Keratinocyte (primary cell): Measurements from ENCODE around the gene EHHADH. TPM values are rescaled to one million over a fixed set of nuclear protein-coding genes. Genes with fewer than 3 reads are reported as not detected.
"Not testable (repeated sequence)": the region's sequence is repeated elsewhere in the genome, so short reads cannot be mapped to it uniquely, and the experiment has no call there.

Source experiments
- DNase-seq: peaks from one replicate; pipeline ENCODE4 v3.0.0-alpha.2; 2011; ENCODE audit warnings: low read depth, missing footprints, low spot score
- FAIRE-seq: peaks from 2 replicates; lab custom pipeline; 2011; peaks lifted over from hg19 to GRCh38; lab: Jason Lieb, UNC
- H2AFZ ChIP-seq: 2 replicates; pipeline ENCODE4 v1.6.0; 2012; ENCODE audit warnings: low read length, control low read depth, inconsistent platforms; ENCODE audit not compliant: control insufficient read depth
- H3K27ac ChIP-seq: 2 replicates; pipeline ENCODE4 v1.5.1; 2011; ENCODE audit warnings: low read length; ENCODE audit not compliant: control insufficient read depth, insufficient read depth
- H3K27me3 ChIP-seq: 3 replicates; pipeline ENCODE4 v1.6.0; 2011; ENCODE audit warnings: low read length; ENCODE audit not compliant: control insufficient read depth, insufficient read depth; ENCODE audit errors: extremely low read depth
- H3K36me3 ChIP-seq, 2 experiments: 2 replicates in 1 of 2; 3 replicates in 1 of 2; pipeline ENCODE4 v1.5.1; 2011; ENCODE audit warnings: low read length in 2 of 2, mild to moderate bottlenecking in 1 of 2; ENCODE audit not compliant: control insufficient read depth in 2 of 2, insufficient read depth in 2 of 2; ENCODE audit errors: extremely low read depth in 1 of 2
- H3K4me1 ChIP-seq: 3 replicates; pipeline ENCODE4 v1.5.1; 2011; ENCODE audit warnings: low read length; ENCODE audit not compliant: control insufficient read depth, insufficient read depth; ENCODE audit errors: extremely low read depth
- H3K4me2 ChIP-seq: 3 replicates; pipeline ENCODE4 v1.6.0; 2011; ENCODE audit warnings: low read depth, low read length; ENCODE audit not compliant: control insufficient read depth, insufficient read depth; ENCODE audit errors: extremely low read depth
- H3K4me3 ChIP-seq, 3 experiments: fragments of 200-600 bp in 1 of 3; sonication (generic) in 1 of 3; 2 replicates in 2 of 3; 3 replicates in 1 of 3; pipeline ENCODE4 v1.5.1; 2011 to 2016; ENCODE audit warnings: low read length in 3 of 3, mild to moderate bottlenecking in 3 of 3, control low read depth in 2 of 3, inconsistent platforms in 1 of 3, low read depth in 1 of 3, mixed read lengths in 1 of 3, mixed run types in 1 of 3, moderate library complexity in 1 of 3; ENCODE audit not compliant: control insufficient read depth in 2 of 3, insufficient read depth in 2 of 3; ENCODE audit errors: extremely low read depth in 1 of 3
- H3K79me2 ChIP-seq: 2 replicates; pipeline ENCODE4 v1.6.0; 2012; ENCODE audit warnings: low read length; ENCODE audit not compliant: control insufficient read depth, insufficient read depth
- H3K9ac ChIP-seq: 3 replicates; pipeline ENCODE4 v1.6.0; 2011; ENCODE audit warnings: low read length; ENCODE audit not compliant: control insufficient read depth, insufficient read depth; ENCODE audit errors: extremely low read depth
- H3K9me1 ChIP-seq: 3 replicates; pipeline ENCODE4 v1.6.0; 2011; ENCODE audit warnings: low read length; ENCODE audit not compliant: control insufficient read depth, insufficient read depth; ENCODE audit errors: extremely low read depth
- H3K9me3 ChIP-seq: 2 replicates; pipeline ENCODE4 v1.5.1; 2012; ENCODE audit warnings: low read depth, low read length; ENCODE audit not compliant: control insufficient read depth
- H4K20me1 ChIP-seq: 3 replicates; pipeline ENCODE4 v1.6.0; 2011; ENCODE audit warnings: low read length; ENCODE audit not compliant: control insufficient read depth, insufficient read depth; ENCODE audit errors: extremely low read depth
- CTCF ChIP-seq, 3 experiments: IDR thresholded peaks in 1 of 3; conservative IDR thresholded peaks in 1 of 3; optimal IDR thresholded peaks in 1 of 3; 2 replicates in 2 of 3; 3 replicates in 1 of 3; pipeline versions ENCODE3 to v1.5.1; 2011; ENCODE audit warnings: low read length in 3 of 3, mild to moderate bottlenecking in 3 of 3, moderate library complexity in 2 of 3, control low read depth in 1 of 3, inconsistent platforms in 1 of 3; ENCODE audit not compliant: insufficient read depth in 2 of 3; ENCODE audit errors: extremely low read depth in 1 of 3
- EZH2 ChIP-seq: IDR thresholded peaks from one replicate; pipeline ENCODE4 v1.6.1; 2012; ENCODE audit warnings: inconsistent platforms, mild to moderate bottlenecking, low read length, moderate library complexity
- dilution Hi-C: fragments of 300-500 bp; cut with MboI; formaldehyde crosslinking; loops from one replicate; pipeline ENCODE4 v1.7.0; 2020; ENCODE audit warnings: low sequenced_read_pairs; ENCODE audit not compliant: extremely low pct_ligation_motif_present
- polyA minus RNA-seq, 3 experiments: library from RNA; depleted of rRNA, polyadenylated mRNA; stranded (reverse); fragments of >200 nt; gene quantifications; 1 replicate in 1 of 3; 2 replicates in 1 of 3; 3 replicates in 1 of 3; pipeline ENCODE4 v1.2.3, GENCODE V29; 2011
- polyA plus RNA-seq, 5 experiments: library from polyadenylated mRNA; depleted of rRNA in 3 of 5; stranded (reverse) in 3 of 5; stranded (forward) in 1 of 5; unstranded in 1 of 5; fragments of >200 nt; gene quantifications; 1 replicate in 1 of 5; 2 replicates in 3 of 5; 3 replicates in 1 of 5; pipeline versions ENCODE4 v1.2.1 to v1.2.3, GENCODE V29; 2011 to 2012; ENCODE audit warnings: missing spikeins in 2 of 5, low read depth in 1 of 5, low replicate concordance in 1 of 5

Gene EHHADH
- polyA plus RNA-seq = 4.8 to 6.0 TPM (median 5.6 TPM) in 3 replicates
- 3.7 TPM for polyA plus RNA-seq (2011; ENCODE audit: low read depth)
- 3.4 and 5.2 TPM in 2 replicates for polyA plus RNA-seq (2011; cell fraction: cytosol; rRNA removed)
- 5.2 and 5.4 TPM in 2 replicates for polyA plus RNA-seq (2011; cell fraction: nucleus; rRNA removed)
- polyA plus RNA-seq (2012; ENCODE audit: low replicate concordance) = 1.8 and 4.8 TPM in 2 replicates
- 3.2 to 16.9 TPM (median 7.1 TPM) in 3 replicates for polyA minus RNA-seq
- polyA minus RNA-seq (2011; cell fraction: cytosol; rRNA and poly(A)+ RNA removed) = 4.4 TPM
- 4.9 and 6.5 TPM in 2 replicates for polyA minus RNA-seq (2011; cell fraction: nucleus; rRNA and poly(A)+ RNA removed)

- Histone ChIP-seq H3K9me1 (no peaks in the 10 kb centered on the region), H3K4me2 (peak within 1 kb of the TSS; percentile 66), H3K36me3 (no peaks in the 10 kb centered on the region), H3K9ac (peak within 1 kb of the TSS; percentile 77), H3K27ac (peak within 1 kb of the TSS; percentile 47), H3K4me1 (no peaks in the 10 kb centered on the region), H3K9me3 (no peaks in the 10 kb centered on the region), H4K20me1 (no peaks in the 10 kb centered on the region), H3K79me2 (no peaks in the 10 kb centered on the region), H3K4me3 (peak within 1 kb of the TSS; percentile 67 to 84 (median 72)), H2AFZ (peak within 1 kb of the TSS; percentile 77), H3K27me3 (no peaks in the 10 kb centered on the region)
- no peak for FAIRE-seq
- dilution Hi-C loops = no loop called here
- TF ChIP-seq EZH2 (no peak), CTCF (optimal IDR thresholded peaks at IDR 0.05 in 1 of 3, IDR thresholded peaks at IDR 0.05 in 1 of 3, conservative IDR thresholded peaks at IDR 0.05 in 1 of 3; ENCODE audit: extremely low read depth in 1 of 3, insufficient read depth in 2 of 3, low read length in 3 of 3) (no peak)
- DNase-seq = no peak
Observed at GRCh38 chr3:185253645-185254410, at the start of gene EHHADH. TSS of gene EHHADH (minus strand) at chr3:185254049. CDS start at chr3:185254022, 27 bp downstream.

GRCh38 chr3:185299918-185300426 is 46.1 kb upstream of the EHHADH start:
- H3K4me3 ChIP-seq, H3K27me3 ChIP-seq, H3K9ac ChIP-seq, H3K27ac ChIP-seq, H3K36me3 ChIP-seq, dilution Hi-C loops, H2AFZ ChIP-seq, H3K9me3 ChIP-seq, DNase-seq, FAIRE-seq, H3K4me1 ChIP-seq, H3K4me2 ChIP-seq, H4K20me1 ChIP-seq, H3K9me1 ChIP-seq, H3K79me2 ChIP-seq: not testable (repeated sequence)
